ENCODE results near the gene RNF182. TPM values are rescaled to one million over a fixed set of nuclear protein-coding genes. Genes with fewer than 3 reads are reported as not detected.

RNF182 gene
- total RNA-seq, 1 experiment from 2014 or later, result 3.7 TPM

GRCh38 chr6:13998356-13998755, 73.6 kb downstream of the RNF182 start:
- Histone ChIP-seq H3T11ph (ENCODE audit: low read length) (no peak overlapping the region), H3K23me2 (ENCODE audit: insufficient read length, low read depth, low read length, poor library complexity, severe bottlenecking) (no peaks in the 10 kb centered on the region), H2BK12ac (ENCODE audit: insufficient read length, low read depth, low read length) (no peak overlapping the region), H3K14ac (ENCODE audit: insufficient read depth, low read length) (no peak overlapping the region), H2BK15ac (ENCODE audit: low read depth, low read length) (no peak overlapping the region), H3K23ac (ENCODE audit: insufficient read length, low read depth, low read length) (no peak overlapping the region), H2BK120ac (ENCODE audit: low read depth, low read length, poor library complexity, severe bottlenecking) (no peak overlapping the region), H3K4ac (ENCODE audit: low read depth, low read length) (no peak overlapping the region), H3K4me2 (ENCODE audit: insufficient read depth, insufficient read length, low read length) (no peak overlapping the region), H2BK20ac (ENCODE audit: low read depth, low read length, poor library complexity, severe bottlenecking) (no peak overlapping the region), H2BK5ac (ENCODE audit: insufficient read length, low read length) (no peak overlapping the region), H2AK5ac (ENCODE audit: insufficient read length, low read length) (no peak overlapping the region), H3K27ac (ENCODE audit: insufficient read length, low read depth, low read length) (no peak overlapping the region), H3K18ac (ENCODE audit: insufficient read length, low read depth, low read length) (no peak overlapping the region), H3K9ac (ENCODE audit: extremely low read depth, insufficient read length, low read length) (no peak overlapping the region), H3K27me3 (ENCODE audit: insufficient read depth, low read length) (no peaks in the 10 kb centered on the region), H4K5ac (ENCODE audit: insufficient read length, low read depth, low read length) (no peak overlapping the region), H3K9me3 (ENCODE audit: control insufficient read depth, low read depth, low read length) (no peaks in the 10 kb centered on the region), H3K4me1 (ENCODE audit: insufficient read depth, low read length) (no peaks in the 10 kb centered on the region), H4K8ac (replicated peaks; ENCODE audit: insufficient read length, low read depth, low read length) (no peak overlapping the region), H3K56ac (ENCODE audit: insufficient read length, low read depth, low read length) (no peak overlapping the region), H3K79me2 (ENCODE audit: insufficient read depth, low read length) (no peaks in the 10 kb centered on the region), H4K20me1 (ENCODE audit: control insufficient read depth, insufficient read depth, insufficient read length) (no peaks in the 10 kb centered on the region), H4K91ac (ENCODE audit: insufficient read length, low read depth, low read length) (no peak overlapping the region), H2AFZ (ENCODE audit: low read length) (no peak overlapping the region), H3K79me1 (ENCODE audit: insufficient read depth, low read depth, low read length, poor library complexity, severe bottlenecking) (no peaks in the 10 kb centered on the region)
- Mint-ChIP-seq H3K9me3 (peaks cover 7 to 8% of the 10 kb centered on the region in 2 experiments; a peak in 3 of 5 replicates), H3K4me1 (peaks cover 7% of the 10 kb centered on the region in 2 experiments), H3K27ac (0 out of 7 replicates have a peak overlapping the region, but pooled peaks of 1 of the 3 experiments have one; percentile 20), H3K36me3 (ENCODE audit: insufficient read depth in 1 of 3, low read depth in 3 of 3) (peaks cover 0 to 5% (median 2%) of the 10 kb centered on the region in 3 experiments; a peak in 3 of 7 replicates), H3K4me3 (no peak overlapping the region), H3K27me3 (ENCODE audit: low read depth) (peaks cover 3% of the 10 kb centered on the region; the same call in 1 of the 2 replicates)
- no peak for DNase-seq
- no CpG with 5 or more reads among the region's 3 CpGs for WGBS (ENCODE audit: extremely low coverage, insufficient read length, low lambda C conversion rate)
- TF ChIP-seq, protein P1, sequence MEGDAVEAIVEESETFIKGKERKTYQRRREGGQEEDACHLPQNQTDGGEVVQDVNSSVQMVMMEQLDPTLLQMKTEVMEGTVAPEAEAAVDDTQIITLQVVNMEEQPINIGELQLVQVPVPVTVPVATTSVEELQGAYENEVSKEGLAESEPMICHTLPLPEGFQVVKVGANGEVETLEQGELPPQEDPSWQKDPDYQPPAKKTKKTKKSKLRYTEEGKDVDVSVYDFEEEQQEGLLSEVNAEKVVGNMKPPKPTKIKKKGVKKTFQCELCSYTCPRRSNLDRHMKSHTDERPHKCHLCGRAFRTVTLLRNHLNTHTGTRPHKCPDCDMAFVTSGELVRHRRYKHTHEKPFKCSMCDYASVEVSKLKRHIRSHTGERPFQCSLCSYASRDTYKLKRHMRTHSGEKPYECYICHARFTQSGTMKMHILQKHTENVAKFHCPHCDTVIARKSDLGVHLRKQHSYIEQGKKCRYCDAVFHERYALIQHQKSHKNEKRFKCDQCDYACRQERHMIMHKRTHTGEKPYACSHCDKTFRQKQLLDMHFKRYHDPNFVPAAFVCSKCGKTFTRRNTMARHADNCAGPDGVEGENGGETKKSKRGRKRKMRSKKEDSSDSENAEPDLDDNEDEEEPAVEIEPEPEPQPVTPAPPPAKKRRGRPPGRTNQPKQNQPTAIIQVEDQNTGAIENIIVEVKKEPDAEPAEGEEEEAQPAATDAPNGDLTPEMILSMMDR (conservative IDR thresholded peaks at IDR 0.05), result no peak
